Endothelial cell (in vitro differentiated cells): ENCODE measurements around the gene SUSD1. TPM values are rescaled to one million over a fixed set of nuclear protein-coding genes. Genes with fewer than 3 reads are reported as not detected.

Source experiments
- DNase-seq: peaks from one replicate; pipeline ENCODE4 v3.0.0; 2021; ENCODE audit warnings: low spot score
- H3K27ac Mint-ChIP-seq: one replicate; pipeline ENCODE4 v1.8.0; 2021; ENCODE audit warnings: mixed read lengths, inconsistent platforms; ENCODE audit not compliant: unreplicated experiment
- H3K27me3 Mint-ChIP-seq: one replicate; pipeline ENCODE4 v1.8.0; 2021; ENCODE audit warnings: mild to moderate bottlenecking, moderate library complexity, mixed read lengths, inconsistent platforms; ENCODE audit not compliant: unreplicated experiment
- H3K36me3 Mint-ChIP-seq: one replicate; pipeline ENCODE4 v1.8.0; 2021; ENCODE audit warnings: mild to moderate bottlenecking, low read depth, mixed read lengths, inconsistent platforms; ENCODE audit not compliant: unreplicated experiment
- H3K4me1 Mint-ChIP-seq: one replicate; pipeline ENCODE4 v1.8.0; 2021; ENCODE audit warnings: mild to moderate bottlenecking, mixed read lengths, inconsistent platforms; ENCODE audit not compliant: unreplicated experiment
- H3K4me3 Mint-ChIP-seq: one replicate; pipeline ENCODE4 v1.8.0; 2021; ENCODE audit warnings: mild to moderate bottlenecking, mixed read lengths, inconsistent platforms; ENCODE audit not compliant: unreplicated experiment
- H3K9me3 Mint-ChIP-seq: one replicate; pipeline ENCODE4 v1.8.0; 2021; ENCODE audit warnings: mixed read lengths, inconsistent platforms; ENCODE audit not compliant: unreplicated experiment
- total RNA-seq: library from RNA; stranded (reverse); fragmentation: NEBNext Ultra II Directional; extraction: Animal tissue kit (Norgen Biotek cat#: 25700); gene quantifications from one replicate; pipeline ENCODE4 v1.2.1, GENCODE V29; 2021; ENCODE audit not compliant: unreplicated experiment
- TF ChIP-seq, protein P1 (sequence below): fragments of 200-600 bp; sonication (generic); IDR thresholded peaks from one replicate; pipeline ENCODE4 v1.5.0; 2021; ENCODE audit warnings: antibody characterized with exemption; ENCODE audit not compliant: unreplicated experiment

SUSD1 gene
- total RNA-seq, 1 donor from 2014 or later: 5.7 TPM

DNA sequence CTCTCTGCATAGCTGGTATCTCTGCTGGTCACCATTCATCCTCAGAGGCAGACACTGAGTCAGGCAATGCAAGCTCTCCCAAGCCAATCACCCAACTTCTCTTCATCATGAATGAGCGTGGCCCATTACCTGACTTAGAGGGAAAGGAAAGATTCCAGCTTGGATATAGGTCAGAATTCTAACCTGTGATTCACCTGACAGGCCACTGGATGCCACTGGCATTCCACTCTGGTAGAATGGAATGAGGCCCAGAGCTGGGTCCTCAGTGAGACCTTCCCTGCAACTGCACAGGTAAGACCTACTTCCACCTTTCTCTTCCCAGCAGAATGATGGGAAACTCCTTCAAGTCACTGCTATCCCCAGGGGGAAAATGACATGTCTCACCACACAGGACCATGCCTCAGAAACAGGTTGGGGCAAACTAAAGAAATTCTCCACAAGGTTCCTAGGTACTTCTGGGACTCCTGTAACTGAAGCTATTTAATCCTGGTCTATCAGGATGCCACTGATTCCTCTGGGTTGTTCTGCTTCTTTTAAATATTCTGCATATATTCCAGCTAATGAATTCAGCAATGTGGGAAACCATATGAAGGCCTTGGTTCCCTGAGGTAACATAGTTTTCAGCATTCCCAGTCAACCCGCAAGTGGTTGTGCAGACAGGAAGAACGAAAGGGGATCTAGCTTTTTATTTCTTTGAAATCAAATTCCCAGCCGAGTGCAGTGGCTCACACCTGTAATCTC, 62.0 kb downstream of the SUSD1 start:
- TF ChIP-seq, protein P1, sequence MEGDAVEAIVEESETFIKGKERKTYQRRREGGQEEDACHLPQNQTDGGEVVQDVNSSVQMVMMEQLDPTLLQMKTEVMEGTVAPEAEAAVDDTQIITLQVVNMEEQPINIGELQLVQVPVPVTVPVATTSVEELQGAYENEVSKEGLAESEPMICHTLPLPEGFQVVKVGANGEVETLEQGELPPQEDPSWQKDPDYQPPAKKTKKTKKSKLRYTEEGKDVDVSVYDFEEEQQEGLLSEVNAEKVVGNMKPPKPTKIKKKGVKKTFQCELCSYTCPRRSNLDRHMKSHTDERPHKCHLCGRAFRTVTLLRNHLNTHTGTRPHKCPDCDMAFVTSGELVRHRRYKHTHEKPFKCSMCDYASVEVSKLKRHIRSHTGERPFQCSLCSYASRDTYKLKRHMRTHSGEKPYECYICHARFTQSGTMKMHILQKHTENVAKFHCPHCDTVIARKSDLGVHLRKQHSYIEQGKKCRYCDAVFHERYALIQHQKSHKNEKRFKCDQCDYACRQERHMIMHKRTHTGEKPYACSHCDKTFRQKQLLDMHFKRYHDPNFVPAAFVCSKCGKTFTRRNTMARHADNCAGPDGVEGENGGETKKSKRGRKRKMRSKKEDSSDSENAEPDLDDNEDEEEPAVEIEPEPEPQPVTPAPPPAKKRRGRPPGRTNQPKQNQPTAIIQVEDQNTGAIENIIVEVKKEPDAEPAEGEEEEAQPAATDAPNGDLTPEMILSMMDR: no peak
- Mint-ChIP-seq H3K9me3 (no peaks in the 10 kb centered on the region), H3K36me3 (no peaks in the 10 kb centered on the region), H3K27me3 (peaks cover 1% of the 10 kb centered on the region), H3K27ac (no peak overlapping the region), H3K4me3 (no peak overlapping the region), H3K4me1 (no peaks in the 10 kb centered on the region)
- no peak for DNase-seq

DNA sequence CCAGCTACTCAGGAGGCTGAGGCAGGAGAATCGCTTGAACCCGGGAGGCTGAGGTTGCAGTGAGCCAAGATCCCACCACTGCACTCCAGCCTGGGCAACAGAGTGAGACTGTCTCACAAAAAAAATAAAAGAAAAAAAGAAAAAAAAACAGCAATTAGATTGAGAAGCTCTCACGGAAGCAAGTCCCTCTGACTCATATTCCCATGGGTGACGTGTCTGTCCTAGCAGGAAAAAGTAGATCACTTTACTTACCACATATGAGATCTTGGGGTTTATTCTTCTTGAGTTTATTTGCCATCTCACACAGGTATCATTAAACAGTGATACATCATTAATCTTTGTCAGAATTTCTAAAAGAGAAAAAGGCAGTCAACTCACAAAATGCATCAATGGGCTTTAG, 62.6 kb downstream of the SUSD1 start:
- no peaks in the 10 kb centered on the region for H3K9me3 Mint-ChIP-seq
- TF ChIP-seq, protein P1: no peak
- peaks cover 1% of the 10 kb centered on the region for H3K27me3 Mint-ChIP-seq
- no peaks in the 10 kb centered on the region for H3K4me1 Mint-ChIP-seq
- no peak overlapping the region for H3K27ac Mint-ChIP-seq
- no peak overlapping the region for H3K4me3 Mint-ChIP-seq
- H3K36me3 Mint-ChIP-seq: no peaks in the 10 kb centered on the region
- DNase-seq: no peak

- Mint-ChIP-seq H3K36me3 (no peaks in the 10 kb centered on the region), H3K27me3 (peaks cover 1% of the 10 kb centered on the region), H3K4me1 (no peaks in the 10 kb centered on the region), H3K4me3 (no peak overlapping the region), H3K9me3 (no peaks in the 10 kb centered on the region), H3K27ac (no peak overlapping the region)
- DNase-seq: no peak
- TF ChIP-seq, protein P1: no peak
Measured at GRCh38 chr9:112111461-112111860, 63.6 kb downstream of the SUSD1 start.

GRCh38 chr9:112110777-112111113, 64.4 kb downstream of the SUSD1 start:
- H3K4me1 Mint-ChIP-seq: no peaks in the 10 kb centered on the region
- H3K27ac Mint-ChIP-seq: no peak overlapping the region
- H3K9me3 Mint-ChIP-seq: no peaks in the 10 kb centered on the region
- no peak for DNase-seq
- TF ChIP-seq, protein P1: no peak
- H3K36me3 Mint-ChIP-seq: no peaks in the 10 kb centered on the region
- peaks cover 1% of the 10 kb centered on the region for H3K27me3 Mint-ChIP-seq
- H3K4me3 Mint-ChIP-seq: no peak overlapping the region

DNA sequence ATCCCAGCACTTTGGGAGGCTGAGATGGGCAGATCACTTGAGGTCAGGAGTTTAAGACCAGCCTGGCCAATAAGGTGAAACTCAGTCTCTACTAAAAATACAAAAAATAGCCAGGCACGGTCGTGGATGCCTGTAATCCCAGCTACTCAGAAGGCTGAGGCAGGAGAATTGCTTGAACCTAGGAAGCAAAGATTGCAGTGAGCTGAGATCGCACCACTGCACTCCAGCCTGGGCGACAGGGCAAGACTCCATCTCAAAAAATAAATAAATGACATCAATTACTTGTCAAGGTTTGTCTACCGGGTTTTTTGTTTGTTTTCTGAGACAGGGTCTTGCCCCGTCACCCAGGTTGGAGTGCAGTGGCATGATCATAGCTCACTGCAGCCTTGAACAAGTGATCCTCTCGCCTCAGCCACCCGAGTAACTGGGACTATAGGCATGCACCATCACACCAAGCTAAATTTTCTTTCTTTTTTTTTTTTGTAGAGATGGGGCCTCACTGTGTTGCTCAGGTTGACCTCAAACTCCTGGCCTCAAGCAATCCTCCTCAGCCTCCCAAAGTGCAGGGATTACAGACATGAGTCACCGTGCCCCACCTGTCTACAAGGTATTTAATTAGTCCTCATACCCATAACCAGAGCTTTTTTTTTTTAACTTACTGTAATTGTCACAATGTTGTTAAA, 64.9 kb downstream of the SUSD1 start:
- H3K4me1 Mint-ChIP-seq: no peaks in the 10 kb centered on the region
- no peaks in the 10 kb centered on the region for H3K9me3 Mint-ChIP-seq
- H3K27ac Mint-ChIP-seq: no peak overlapping the region
- TF ChIP-seq, protein P1: no peak
- peaks cover 1% of the 10 kb centered on the region for H3K27me3 Mint-ChIP-seq
- DNase-seq: no peak
- no peaks in the 10 kb centered on the region for H3K36me3 Mint-ChIP-seq
- no peak overlapping the region for H3K4me3 Mint-ChIP-seq
